Sigmoid colon (tissue), 7 donors: Measurements from ENCODE around the gene ADSL. TPM values are rescaled to one million over a fixed set of nuclear protein-coding genes. Genes with fewer than 3 reads are reported as not detected.
A peak's percentile ranks its signal among the peaks of the same experiment; 100 is the strongest.

ENCODE experiments used
- DNase-seq: peaks from one replicate; pipeline ENCODE4 v3.0.0-alpha.2; 2019
- H3K27ac ChIP-seq, 4 donors: fragments of 200-600 bp; sonication (generic); one replicate each; pipeline ENCODE4 v1.5.1; 2016 to 2019; ENCODE audit warnings: mild to moderate bottlenecking in 1 of 4
- H3K27me3 ChIP-seq, 3 donors: fragments of 200-600 bp; sonication (generic); one replicate each; pipeline ENCODE4 v1.5.1; 2019; ENCODE audit warnings: mild to moderate bottlenecking in 1 of 3
- H3K36me3 ChIP-seq, 4 donors: fragments of 200-600 bp; sonication (generic); one replicate each; pipeline ENCODE4 v1.5.1; 2016 to 2019
- H3K4me1 ChIP-seq, 4 donors: fragments of 200-600 bp; sonication (generic); one replicate each; pipeline ENCODE4 v1.5.1; 2017 to 2019
- H3K4me3 ChIP-seq, 4 donors: fragments of 200-600 bp; sonication (generic); one replicate each; pipeline ENCODE4 v1.5.1; 2017 to 2019; ENCODE audit warnings: mild to moderate bottlenecking in 2 of 4, moderate library complexity in 1 of 4
- H3K9me3 ChIP-seq, 4 donors: fragments of 200-600 bp in 3 of 4; sonication (generic) in 3 of 4; one replicate each; pipeline versions ENCODE4 v1.5.1 to v1.6.1; 2013 to 2019
- EP300 ChIP-seq, 4 donors: sonication (generic); formaldehyde crosslinking; IDR thresholded peaks; one replicate each; pipeline ENCODE4 v1.6.1; 2017; ENCODE audit warnings: antibody characterized with exemption in 4 of 4
- POLR2A ChIP-seq, 2 donors: fragments of 450-650 bp; IDR thresholded peaks; one replicate each; pipeline ENCODE4 v1.6.1; 2016; ENCODE audit warnings: antibody characterized with exemption in 2 of 2, mild to moderate bottlenecking in 2 of 2, moderate library complexity in 2 of 2
- POLR2AphosphoS5 ChIP-seq, 4 donors: sonication (generic); formaldehyde crosslinking; IDR thresholded peaks; one replicate each; pipeline ENCODE4 v1.6.1; 2017; ENCODE audit warnings: antibody characterized with exemption in 4 of 4
- WGBS, 2 donors: extraction: QIAGEN DNeasy Blood & Tissue Kit; methylation state at CpG; one replicate each; pipeline ENCODE4 v1.1.7; 2013; 5-methylcytosine and 5-hydroxymethylcytosine counted together
- intact Hi-C: fragments of 100-400 bp; cut with DNase I; formaldehyde crosslinking; loops from one replicate; pipeline ENCODE4 v1.15.1; 2023
- polyA plus RNA-seq, 3 donors: library from polyadenylated mRNA; stranded (reverse); fragments of 200-250 nt; gene quantifications; one replicate each; pipeline ENCODE4 v1.2.3, GENCODE V29; 2013
- total RNA-seq, 4 donors: library from RNA; depleted of rRNA; stranded (reverse); fragments of >200 nt; gene quantifications; one replicate each; pipeline ENCODE4 v1.1.0, GENCODE V29; 2016
- TF ChIP-seq, protein P1 (sequence below), 4 experiments: fragments of 450-650 bp in 3 of 4; fragments of 200-600 bp in 1 of 4; IDR thresholded peaks; one replicate each; pipeline ENCODE4 v1.5.1; 2016 to 2019; ENCODE audit warnings: antibody characterized with exemption in 4 of 4, mild to moderate bottlenecking in 3 of 4, moderate library complexity in 2 of 4
- donor health status: healthy with polysubstance abuse.
- donor health status: Bipolar disorder and iron deficiency.
- donor health status: healthy.

The ADSL gene
- total and polyA plus RNA-seq, 7 donors = 34.0 to 469 (median 86.7) TPM

DNA sequence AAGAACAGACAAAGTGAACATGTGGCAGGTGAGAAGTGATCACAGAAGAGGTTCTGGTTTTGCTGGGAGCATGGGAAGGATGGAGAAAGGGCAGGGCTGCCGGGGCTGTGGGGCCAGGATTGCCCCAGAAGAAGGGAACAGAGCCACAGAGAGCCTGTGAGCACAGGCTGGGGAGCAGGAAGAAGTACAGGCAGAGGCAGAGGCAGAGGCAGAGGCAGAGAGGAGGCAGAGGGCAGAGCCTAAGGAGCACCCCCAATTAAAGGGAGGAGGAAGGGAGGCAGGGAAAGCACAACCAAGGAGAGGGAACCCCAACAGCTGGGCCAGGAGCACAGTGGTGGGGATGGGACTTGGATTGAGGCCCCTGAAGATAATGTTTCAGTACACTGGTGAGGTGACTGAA lies 75.6 kb downstream of the ADSL start:
- H3K27ac ChIP-seq = no peak overlapping the region
- no peak for TF ChIP-seq POLR2AphosphoS5 (IDR thresholded peaks at IDR 0.05)
- H3K36me3 ChIP-seq = peaks cover 36 to 97% (median 54%) of the 10 kb centered on the region in 4 donors
- intact Hi-C loops = no loop called here
- no peaks in the 10 kb centered on the region for H3K9me3 ChIP-seq
- no peaks in the 10 kb centered on the region for H3K27me3 ChIP-seq
- H3K4me1 ChIP-seq = peaks cover 0 to 6% (median 0%) of the 10 kb centered on the region in 4 donors
- DNase-seq = no peak
- 95 to 97% methylated on average over 1 of the region's 1 CpG for WGBS, 2 donors
- no peak overlapping the region for H3K4me3 ChIP-seq

DNA sequence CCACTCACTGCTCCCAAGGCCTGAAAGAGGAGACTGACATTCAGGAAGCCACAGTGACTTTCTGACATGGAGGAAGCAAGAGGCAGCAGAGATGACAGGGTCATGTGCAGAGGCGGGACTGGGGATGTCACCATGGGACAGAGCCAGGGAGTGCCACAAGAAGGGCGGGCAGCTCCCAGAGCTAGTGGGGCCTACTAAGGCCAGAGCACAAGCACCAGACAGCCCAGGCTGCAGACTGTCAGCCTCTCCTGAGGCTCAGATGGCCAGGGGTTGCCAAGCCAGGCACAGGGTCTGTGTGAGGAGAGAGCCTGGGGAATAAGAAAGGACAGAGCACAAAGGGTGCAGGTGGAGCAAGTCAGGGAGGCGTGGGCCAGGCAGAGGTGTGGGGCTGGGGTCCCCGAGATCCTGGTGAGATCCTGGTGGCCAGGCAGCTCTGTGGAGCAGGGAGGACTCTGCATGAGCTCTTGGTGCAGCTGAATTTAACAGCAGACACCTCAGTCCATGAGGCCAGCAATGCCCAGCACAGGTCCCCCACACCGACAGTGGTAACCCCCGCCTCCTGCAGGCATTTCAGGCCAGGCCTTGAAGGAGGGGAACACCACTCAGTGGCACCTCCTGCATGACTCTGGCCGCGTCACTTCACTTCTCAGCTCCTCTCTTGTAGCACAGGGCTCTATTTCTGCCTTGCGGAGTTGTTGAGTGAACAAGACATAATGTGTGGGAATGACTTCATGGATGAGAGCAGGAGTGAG lies 76.4 kb downstream of the ADSL start:
- TF ChIP-seq, protein P1, sequence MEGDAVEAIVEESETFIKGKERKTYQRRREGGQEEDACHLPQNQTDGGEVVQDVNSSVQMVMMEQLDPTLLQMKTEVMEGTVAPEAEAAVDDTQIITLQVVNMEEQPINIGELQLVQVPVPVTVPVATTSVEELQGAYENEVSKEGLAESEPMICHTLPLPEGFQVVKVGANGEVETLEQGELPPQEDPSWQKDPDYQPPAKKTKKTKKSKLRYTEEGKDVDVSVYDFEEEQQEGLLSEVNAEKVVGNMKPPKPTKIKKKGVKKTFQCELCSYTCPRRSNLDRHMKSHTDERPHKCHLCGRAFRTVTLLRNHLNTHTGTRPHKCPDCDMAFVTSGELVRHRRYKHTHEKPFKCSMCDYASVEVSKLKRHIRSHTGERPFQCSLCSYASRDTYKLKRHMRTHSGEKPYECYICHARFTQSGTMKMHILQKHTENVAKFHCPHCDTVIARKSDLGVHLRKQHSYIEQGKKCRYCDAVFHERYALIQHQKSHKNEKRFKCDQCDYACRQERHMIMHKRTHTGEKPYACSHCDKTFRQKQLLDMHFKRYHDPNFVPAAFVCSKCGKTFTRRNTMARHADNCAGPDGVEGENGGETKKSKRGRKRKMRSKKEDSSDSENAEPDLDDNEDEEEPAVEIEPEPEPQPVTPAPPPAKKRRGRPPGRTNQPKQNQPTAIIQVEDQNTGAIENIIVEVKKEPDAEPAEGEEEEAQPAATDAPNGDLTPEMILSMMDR (IDR thresholded peaks at IDR 0.05) = no peak
- TF ChIP-seq POLR2AphosphoS5 (IDR thresholded peaks at IDR 0.05) = no peak
- TF ChIP-seq POLR2A (IDR thresholded peaks at IDR 0.05) = no peak
- no peak for TF ChIP-seq EP300 (IDR thresholded peaks at IDR 0.05)
- H3K4me1 ChIP-seq = peaks cover 0 to 6% (median 0%) of the 10 kb centered on the region in 4 donors
- WGBS, 2 donors = 95 to 97% methylated on average over 9 of the region's 9 CpGs
- peak; percentile 60 for DNase-seq
- H3K9me3 ChIP-seq = no peaks in the 10 kb centered on the region
- H3K4me3 ChIP-seq = no peak overlapping the region
- intact Hi-C loops = no loop called here
- peaks cover 36 to 96% (median 53%) of the 10 kb centered on the region in 4 donors for H3K36me3 ChIP-seq
- H3K27me3 ChIP-seq = no peaks in the 10 kb centered on the region
- H3K27ac ChIP-seq = no peak overlapping the region

DNA sequence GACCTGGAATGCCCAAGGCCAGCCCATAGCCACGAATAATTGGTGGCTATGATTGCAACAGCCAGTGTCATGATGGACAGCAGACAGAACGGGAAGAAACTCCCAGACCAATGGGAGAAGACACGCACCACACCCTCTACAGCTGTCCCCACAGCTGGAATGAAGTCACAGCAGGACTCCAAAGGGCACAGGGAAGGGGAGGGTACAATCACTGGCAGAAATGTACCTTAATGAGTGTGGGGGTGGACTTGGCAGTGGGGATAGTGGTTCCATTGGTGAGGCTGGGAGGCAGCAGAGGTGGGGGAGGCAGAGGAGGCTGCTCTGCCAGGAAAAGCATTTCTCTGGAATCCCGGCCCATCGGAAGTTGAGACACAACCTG lies 77.0 kb downstream of the ADSL start:
- H3K9me3 ChIP-seq = no peaks in the 10 kb centered on the region
- H3K27ac ChIP-seq = no peak overlapping the region
- H3K27me3 ChIP-seq = no peaks in the 10 kb centered on the region
- peak; percentile 40 for DNase-seq
- H3K4me3 ChIP-seq = no peak overlapping the region
- intact Hi-C loops = no loop called here
- TF ChIP-seq POLR2AphosphoS5 (IDR thresholded peaks at IDR 0.05) = no peak
- TF ChIP-seq, protein P1 (IDR thresholded peaks at IDR 0.05) = no peak
- TF ChIP-seq EP300 (IDR thresholded peaks at IDR 0.05) = no peak
- TF ChIP-seq POLR2A (IDR thresholded peaks at IDR 0.05) = no peak
- H3K4me1 ChIP-seq = peaks cover 0 to 6% (median 0%) of the 10 kb centered on the region in 4 donors
- 77 to 86% methylated on average over 5 of the region's 5 CpGs for WGBS, 2 donors
- H3K36me3 ChIP-seq = peaks cover 34 to 96% (median 54%) of the 10 kb centered on the region in 4 donors

DNA sequence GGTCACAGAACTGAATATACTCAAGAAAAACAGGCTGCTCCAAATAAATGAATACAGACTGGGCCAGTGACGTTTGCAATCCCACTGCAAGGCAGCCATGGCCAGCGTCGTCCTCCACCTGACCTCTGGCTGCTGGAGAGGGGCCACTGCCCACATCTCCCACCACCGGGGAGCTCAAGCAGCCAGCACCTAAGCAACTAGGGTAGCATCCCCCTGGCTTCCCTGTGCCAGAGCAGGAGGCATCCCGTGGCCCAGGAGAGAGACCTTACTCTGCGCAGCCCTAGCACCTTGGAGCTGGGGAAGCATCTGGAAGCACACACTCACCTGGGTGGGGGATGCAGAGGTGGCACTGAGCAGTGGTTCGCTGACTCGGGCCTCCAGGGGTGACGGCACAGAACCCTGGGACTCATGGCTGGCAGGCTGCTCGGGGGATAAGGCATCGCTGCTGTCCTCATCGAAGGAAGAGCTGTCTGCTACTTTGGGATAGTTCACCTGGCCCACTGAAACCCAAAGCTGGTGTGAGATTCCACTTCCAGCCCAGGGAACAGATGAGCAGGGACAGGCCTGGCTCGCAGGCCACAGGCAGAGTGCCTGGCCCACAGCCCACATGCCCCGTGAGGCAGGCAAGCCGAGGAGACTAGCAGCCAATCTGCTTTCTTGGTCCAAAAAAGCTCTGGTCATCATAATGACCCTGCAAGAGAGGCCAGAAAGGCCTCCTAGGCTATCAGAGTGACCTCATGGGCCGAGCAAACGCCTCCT lies 77.8 kb downstream of the ADSL start:
- peaks cover 0 to 6% (median 0%) of the 10 kb centered on the region in 4 donors for H3K4me1 ChIP-seq
- intact Hi-C loops = no loop called here
- DNase-seq = peak; percentile 50
- 94 to 96% methylated on average over 17 of the region's 17 CpGs for WGBS, 2 donors
- peaks cover 29 to 96% (median 54%) of the 10 kb centered on the region in 4 donors for H3K36me3 ChIP-seq
- H3K27me3 ChIP-seq = no peaks in the 10 kb centered on the region
- TF ChIP-seq POLR2AphosphoS5 (IDR thresholded peaks at IDR 0.05) (no peak), EP300 (IDR thresholded peaks at IDR 0.05) (no peak), POLR2A (IDR thresholded peaks at IDR 0.05) (no peak)
- TF ChIP-seq, protein P1 (IDR thresholded peaks at IDR 0.05) = no peak
- no peak overlapping the region for H3K4me3 ChIP-seq
- H3K9me3 ChIP-seq = no peaks in the 10 kb centered on the region
- no peak overlapping the region for H3K27ac ChIP-seq

DNA sequence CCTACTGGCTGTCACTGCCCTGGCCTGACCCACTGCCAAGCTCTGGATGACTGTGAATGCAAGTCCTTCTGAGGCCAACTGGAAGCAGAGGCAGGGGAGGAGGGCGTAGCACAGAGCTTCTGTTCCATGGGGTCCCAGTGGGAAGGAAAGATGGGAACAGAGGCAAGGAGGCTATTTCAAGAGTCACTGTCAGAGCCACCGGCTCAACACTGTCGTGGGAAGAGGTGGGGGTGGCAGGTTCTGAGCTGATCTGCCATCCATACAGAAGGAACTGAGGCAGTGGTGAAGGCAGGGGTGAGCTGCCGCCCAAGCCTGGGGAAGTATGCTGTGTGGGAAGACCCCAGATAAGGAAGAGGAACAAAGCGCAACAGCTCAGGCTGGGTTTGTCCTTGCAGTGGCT lies 78.8 kb downstream of the ADSL start:
- Histone ChIP-seq H3K4me3 (no peak overlapping the region), H3K27ac (no peak overlapping the region), H3K4me1 (peaks cover 0 to 6% (median 0%) of the 10 kb centered on the region in 4 donors), H3K36me3 (peaks cover 29 to 96% (median 52%) of the 10 kb centered on the region in 4 donors), H3K27me3 (no peaks in the 10 kb centered on the region), H3K9me3 (no peaks in the 10 kb centered on the region)
- 90 to 96% methylated on average over 5 of the region's 5 CpGs for WGBS, 2 donors
- intact Hi-C loops = no loop called here
- peak; percentile 41 for DNase-seq
- TF ChIP-seq, protein P1 (IDR thresholded peaks at IDR 0.05) = no peak
- TF ChIP-seq POLR2AphosphoS5 (IDR thresholded peaks at IDR 0.05) (no peak), EP300 (IDR thresholded peaks at IDR 0.05) (no peak), POLR2A (IDR thresholded peaks at IDR 0.05) (no peak)
